ENCODE results near the gene DQX1. TPM values are rescaled to one million over a fixed set of nuclear protein-coding genes. Genes with fewer than 3 reads are reported as not detected.

The DQX1 gene
- total RNA-seq (2022; extraction: Qiagen RNA extraction; ENCODE audit: low read depth): 0.08 to 0.12 TPM (median 0.11 TPM) in 3 of 5 replicates, not detected in the others

DNA sequence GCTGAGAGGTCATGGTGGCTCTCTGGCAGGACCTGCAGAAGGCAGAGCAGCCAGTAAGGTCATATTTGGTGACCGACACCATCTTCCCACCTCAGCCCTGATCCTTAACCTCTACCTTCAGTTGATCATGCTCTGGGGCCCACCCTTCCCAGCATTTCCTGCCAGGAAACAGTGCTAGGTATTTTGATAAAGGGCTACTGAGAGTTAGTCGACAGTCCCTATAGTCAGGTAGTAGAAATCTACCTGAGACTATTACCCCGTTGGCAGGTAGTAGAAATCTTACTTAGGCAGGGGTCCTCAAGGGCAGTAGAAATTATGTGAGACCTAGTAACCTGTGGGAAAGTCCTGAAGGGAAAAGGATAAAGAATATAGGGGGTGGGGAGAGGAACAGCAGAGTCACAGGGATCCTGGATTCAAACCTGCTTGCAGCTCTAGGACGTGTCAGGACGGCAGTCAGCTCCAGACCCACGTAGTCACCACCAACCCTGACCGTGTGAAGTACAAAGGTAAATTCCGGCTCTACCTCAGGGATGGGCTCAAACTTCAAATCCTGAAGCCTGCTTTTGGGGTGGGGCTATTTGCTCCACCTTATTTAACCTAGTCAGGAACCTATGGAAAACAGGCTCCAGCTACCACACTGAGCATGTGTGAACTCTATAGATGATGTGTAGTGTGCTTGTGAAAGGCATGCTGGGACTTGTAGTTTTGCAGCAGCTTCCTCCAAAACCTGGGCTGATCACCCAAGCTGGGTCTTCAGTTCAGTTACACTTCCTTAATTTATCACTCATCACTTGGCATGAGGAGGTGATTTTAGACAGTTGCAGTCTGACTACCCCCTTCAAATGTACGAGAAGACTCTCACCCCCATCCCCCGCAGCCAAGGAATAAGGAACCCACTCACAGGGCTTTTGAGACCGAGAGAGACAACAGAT lies at the start of gene DQX1:
DQX1 (minus strand) TSS at position 515 of the 932 bp plus-strand sequence; CDS start at position 13, 502 bp downstream.

GRCh38 chr2:74553892-74554819 lies 28.1 kb upstream of the DQX1 start, which contains the start of the genes DOK1 and LOXL3:
DOK1 (plus strand) TSS chr2:74554720; CDS start chr2:74554755, 35 bp downstream.
LOXL3 (minus strand) TSS chr2:74553942; CDS start chr2:74552634, 1,308 bp downstream.

GRCh38 chr2:74529357-74530238 lies 3.6 kb upstream of the DQX1 start, which contains the start of the genes AUP1 and HTRA2:
AUP1 (minus strand) TSS chr2:74529706; CDS start chr2:74529629, 77 bp downstream.
HTRA2 (plus strand) TSS chr2:74529933; CDS start chr2:74530007, 74 bp downstream.

DNA sequence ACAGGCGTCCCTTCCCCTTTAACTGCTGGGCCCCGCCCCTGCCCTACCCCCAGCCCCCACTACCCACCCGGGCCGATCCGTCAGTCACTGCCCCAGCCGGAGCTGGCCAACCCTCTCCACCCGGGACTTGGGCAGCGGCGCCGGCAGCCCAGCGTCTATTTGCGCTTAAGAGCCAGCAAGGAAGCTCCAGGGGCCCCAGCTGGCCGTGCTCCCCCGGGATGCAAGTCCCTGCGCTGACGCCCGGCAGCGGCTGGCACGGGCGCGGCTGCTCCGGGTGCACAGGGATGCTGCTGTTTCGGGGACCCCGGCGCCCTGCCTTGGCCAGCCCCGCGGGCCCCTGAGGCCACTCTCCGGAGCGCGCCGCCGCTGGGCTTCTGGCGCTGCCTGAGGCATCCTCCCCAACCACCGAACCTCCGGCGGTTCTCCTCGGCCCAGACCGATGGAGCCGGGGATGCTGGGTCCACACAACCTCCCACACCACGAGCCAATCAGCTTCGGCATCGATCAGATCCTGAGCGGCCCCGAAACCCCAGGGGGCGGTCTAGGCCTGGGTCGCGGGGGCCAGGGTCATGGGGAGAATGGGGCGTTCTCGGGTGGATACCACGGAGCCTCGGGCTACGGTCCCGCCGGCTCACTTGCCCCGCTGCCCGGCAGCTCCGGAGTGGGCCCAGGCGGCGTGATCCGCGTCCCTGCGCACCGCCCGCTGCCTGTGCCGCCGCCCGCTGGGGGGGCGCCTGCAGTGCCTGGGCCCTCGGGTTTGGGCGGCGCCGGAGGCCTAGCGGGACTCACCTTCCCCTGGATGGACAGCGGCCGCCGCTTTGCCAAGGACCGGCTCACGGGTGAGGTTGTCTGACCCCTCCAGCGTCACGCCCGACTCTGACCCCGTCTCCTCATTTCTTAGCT lies 11.4 kb downstream of the DQX1 start, which contains the start of gene TLX2:
TLX2 (plus strand) TSS at position 83 of the 903 bp plus-strand sequence; CDS start at position 440, 357 bp downstream.

GRCh38 chr2:74507145-74507925 lies 18.7 kb downstream of the DQX1 start, which contains the start of gene PCGF1:
PCGF1 (minus strand) TSS chr2:74507695; CDS start chr2:74507668, 27 bp downstream.

GRCh38 chr2:74499267-74499939 lies 26.6 kb downstream of the DQX1 start, which contains the start of gene LBX2:
LBX2 (minus strand) TSS chr2:74499603; CDS start chr2:74499537, 66 bp downstream.

GRCh38 chr2:74482801-74483674 lies 43.0 kb downstream of the DQX1 start, which contains the start of the genes CCDC142 and TTC31:
CCDC142 (minus strand) TSS chr2:74482998; CDS start chr2:74482837, 161 bp downstream.
TTC31 (plus strand) TSS chr2:74483081; CDS start chr2:74483096, 15 bp downstream.

GRCh38 chr2:74472086-74472944 lies 53.7 kb downstream of the DQX1 start, which contains the start of gene MRPL53:
MRPL53 (minus strand) TSS chr2:74472680; CDS start chr2:74472660, 20 bp downstream.

Other genes with a start within 250 kb of the DQX1 start
- gene SLC4A5, start 182.8 kb downstream of the DQX1 start, total RNA-seq (2022; extraction: Qiagen RNA extraction; ENCODE audit: low read depth): 0.18 to 0.41 TPM (median 0.28 TPM) in 5 replicates
- 111 to 159 TPM (median 138 TPM) in 5 replicates for gene DCTN1, start 145.9 kb downstream of the DQX1 start, total RNA-seq (2022; extraction: Qiagen RNA extraction; ENCODE audit: low read depth)
- gene C2orf81, start 104.6 kb downstream of the DQX1 start, total RNA-seq (2022; extraction: Qiagen RNA extraction; ENCODE audit: low read depth): 3.2 to 4.4 TPM (median 3.2 TPM) in 5 replicates
- gene WDR54, start 104.5 kb downstream of the DQX1 start, total RNA-seq (2022; extraction: Qiagen RNA extraction; ENCODE audit: low read depth): 77.2 to 88.4 TPM (median 80.7 TPM) in 5 replicates
- 19.2 to 28.0 TPM (median 20.7 TPM) in 5 replicates for gene RTKN, start 84.3 kb downstream of the DQX1 start, total RNA-seq (2022; extraction: Qiagen RNA extraction; ENCODE audit: low read depth)
- 39.5 to 51.7 TPM (median 48.4 TPM) in 5 replicates for gene INO80B, start 71.1 kb downstream of the DQX1 start, total RNA-seq (2022; extraction: Qiagen RNA extraction; ENCODE audit: low read depth)
- gene WBP1, start 67.8 kb downstream of the DQX1 start, total RNA-seq (2022; extraction: Qiagen RNA extraction; ENCODE audit: low read depth): 52.9 to 81.9 TPM (median 75.1 TPM) in 5 replicates
- gene MOGS, start 60.8 kb downstream of the DQX1 start, total RNA-seq (2022; extraction: Qiagen RNA extraction; ENCODE audit: low read depth): 37.8 to 51.9 TPM (median 50.9 TPM) in 5 replicates
- gene MRPL53, start 53.6 kb downstream of the DQX1 start, total RNA-seq (2022; extraction: Qiagen RNA extraction; ENCODE audit: low read depth): 105 to 147 TPM (median 128 TPM) in 5 replicates
- gene CCDC142, start 43.2 kb downstream of the DQX1 start, total RNA-seq (2022; extraction: Qiagen RNA extraction; ENCODE audit: low read depth): 10.8 to 16.3 TPM (median 14.3 TPM) in 5 replicates
- 14.8 to 19.3 TPM (median 17.3 TPM) in 5 replicates for gene TTC31, start 43.1 kb downstream of the DQX1 start, total RNA-seq (2022; extraction: Qiagen RNA extraction; ENCODE audit: low read depth)
- gene LBX2, start 26.6 kb downstream of the DQX1 start, total RNA-seq (2022; extraction: Qiagen RNA extraction; ENCODE audit: low read depth): 3.5 to 4.6 TPM (median 4.1 TPM) in 5 replicates
- gene PCGF1, start 18.5 kb downstream of the DQX1 start, total RNA-seq (2022; extraction: Qiagen RNA extraction; ENCODE audit: low read depth): 28.2 to 39.3 TPM (median 31.9 TPM) in 5 replicates
- 0.14 to 0.43 TPM (median 0.25 TPM) in 5 replicates for gene TLX2, start 11.8 kb downstream of the DQX1 start, total RNA-seq (2022; extraction: Qiagen RNA extraction; ENCODE audit: low read depth)
- gene AUP1, start 3.5 kb upstream of the DQX1 start, total RNA-seq (2022; extraction: Qiagen RNA extraction; ENCODE audit: low read depth): 194 to 263 TPM (median 239 TPM) in 5 replicates
- 31.5 to 42.2 TPM (median 38.3 TPM) in 5 replicates for gene HTRA2, start 3.7 kb upstream of the DQX1 start, total RNA-seq (2022; extraction: Qiagen RNA extraction; ENCODE audit: low read depth)
- 0.25 to 0.55 TPM (median 0.40 TPM) in 5 replicates for gene LOXL3, start 27.7 kb upstream of the DQX1 start, total RNA-seq (2022; extraction: Qiagen RNA extraction; ENCODE audit: low read depth)
- gene DOK1, start 28.5 kb upstream of the DQX1 start, total RNA-seq (2022; extraction: Qiagen RNA extraction; ENCODE audit: low read depth): 4.0 to 5.6 TPM (median 4.9 TPM) in 5 replicates
- gene M1AP, start 122.1 kb upstream of the DQX1 start, total RNA-seq (2022; extraction: Qiagen RNA extraction; ENCODE audit: low read depth): not detected in 5 replicates
- 8.6 to 13.7 TPM (median 11.2 TPM) in 5 replicates for gene SEMA4F, start 128.0 kb upstream of the DQX1 start, total RNA-seq (2022; extraction: Qiagen RNA extraction; ENCODE audit: low read depth)